SU-DHL-6 (cell line): ENCODE measurements around the gene KLHL40.

Experiments used
- H2AFZ ChIP-seq: fragments of 200-600 bp; sonication (generic); 2 replicates; pipeline ENCODE4 v1.6.1; 2014; ENCODE audit warnings: low read depth, mild to moderate bottlenecking, moderate library complexity, mixed read lengths, antibody characterized with exemption, low read length; ENCODE audit not compliant: severe bottlenecking
- H3F3A ChIP-seq: fragments of 200-600 bp; shearing (Covaris generic); 2 replicates; pipeline ENCODE4 v1.6.0; 2016; ENCODE audit warnings: antibody characterized with exemption, mild to moderate bottlenecking; ENCODE audit not compliant: insufficient read depth
- H3K27ac ChIP-seq: fragments of 200-600 bp; sonication (generic); 2 replicates; pipeline ENCODE4 v1.5.1; 2016; ENCODE audit warnings: low read depth, mild to moderate bottlenecking, low read length, moderate library complexity, mixed read lengths
- H3K27me3 ChIP-seq: fragments of 200-600 bp; sonication (generic), shearing (Covaris generic); 2 replicates; pipeline ENCODE4 v1.6.0; 2014; ENCODE audit warnings: mild to moderate bottlenecking, low read length
- H3K36me3 ChIP-seq: fragments of 200-600 bp; sonication (generic); 2 replicates; pipeline ENCODE4 v1.6.1; 2014; ENCODE audit warnings: mild to moderate bottlenecking, low read length, mixed read lengths
- H3K4me2 ChIP-seq: fragments of 300-600, 200-600 bp; shearing (Covaris generic), sonication (generic); 2 replicates; pipeline ENCODE4 v1.6.0; 2014; ENCODE audit warnings: low read length, low read depth, mild to moderate bottlenecking; ENCODE audit not compliant: poor library complexity, severe bottlenecking
- H3K4me3 ChIP-seq: fragments of 200-600 bp; sonication (generic); 2 replicates; pipeline ENCODE4 v1.5.1; 2014; ENCODE audit warnings: antibody characterized with exemption, low read length, mild to moderate bottlenecking, mixed read lengths; ENCODE audit not compliant: insufficient read depth, poor library complexity, severe bottlenecking
- H3K79me2 ChIP-seq: fragments of 200-600 bp; sonication (generic); 2 replicates; pipeline ENCODE4 v1.6.1; 2014; ENCODE audit warnings: mild to moderate bottlenecking, low read length, moderate library complexity; ENCODE audit not compliant: insufficient read depth
- H3K9ac ChIP-seq: fragments of 200-600 bp; sonication (generic); 2 replicates; pipeline ENCODE4 v1.7.0; 2014; ENCODE audit warnings: mild to moderate bottlenecking, low read length
- H3K9me2 ChIP-seq: fragments of 200-600 bp; sonication (generic); replicated peaks from 2 replicates; pipeline ENCODE4 v1.6.1; 2014; ENCODE audit warnings: low read length; ENCODE audit not compliant: insufficient read depth
- H3K9me3 ChIP-seq: fragments of 200-600 bp; sonication (generic); 2 replicates; pipeline ENCODE4 v1.6.1; 2014; ENCODE audit warnings: low read length, mixed read lengths; ENCODE audit not compliant: insufficient read depth
- H4K20me1 ChIP-seq: fragments of 200-600 bp; sonication (generic); 2 replicates; pipeline ENCODE4 v1.6.1; 2014; ENCODE audit warnings: low read depth, mild to moderate bottlenecking, antibody characterized with exemption, low read length, moderate library complexity, mixed read lengths
- CTCF ChIP-seq: fragments of 200-600 bp; sonication (generic); IDR thresholded peaks from one replicate; pipeline ENCODE4 v1.5.1; 2017; ENCODE audit warnings: antibody characterized with exemption, mild to moderate bottlenecking, low read length, moderate library complexity; ENCODE audit not compliant: insufficient read depth, poor library complexity, severe bottlenecking
- EZH2phosphoT487 ChIP-seq: fragments of 200-600 bp; sonication (generic), shearing (Covaris generic); conservative IDR thresholded peaks from 2 replicates; pipeline ENCODE4 v1.6.1; 2018; ENCODE audit warnings: mild to moderate bottlenecking, antibody characterized with exemption, low read length, moderate library complexity, mixed read lengths

The KLHL40 gene

GRCh38 chr3:42667523-42668412 lies 17.6 kb upstream of the KLHL40 start:
- no peak overlapping the region for H3K4me3 ChIP-seq
- no peak for TF ChIP-seq CTCF
- TF ChIP-seq EZH2phosphoT487: no peak
- H3F3A ChIP-seq: no peaks in the 10 kb centered on the region
- no peaks in the 10 kb centered on the region for H3K27me3 ChIP-seq
- H3K79me2 ChIP-seq: no peaks in the 10 kb centered on the region
- H3K9ac ChIP-seq: no peak overlapping the region
- H3K9me3 ChIP-seq: no peaks in the 10 kb centered on the region
- no peaks in the 10 kb centered on the region for H3K9me2 ChIP-seq
- H3K36me3 ChIP-seq: no peaks in the 10 kb centered on the region
- no peaks in the 10 kb centered on the region for H4K20me1 ChIP-seq
- H3K27ac ChIP-seq: no peak overlapping the region
- no peak overlapping the region for H2AFZ ChIP-seq
- no peak overlapping the region for H3K4me2 ChIP-seq

GRCh38 chr3:42668413-42668760 lies 16.9 kb upstream of the KLHL40 start:
- Histone ChIP-seq H3K79me2 (no peaks in the 10 kb centered on the region), H3K27ac (no peak overlapping the region)
- TF ChIP-seq CTCF (no peak), EZH2phosphoT487 (no peak)

GRCh38 chr3:42668793-42669217 lies 16.5 kb upstream of the KLHL40 start:
- Histone ChIP-seq H3K9me3 (no peaks in the 10 kb centered on the region), H3K79me2 (no peaks in the 10 kb centered on the region), H2AFZ (no peak overlapping the region), H4K20me1 (no peaks in the 10 kb centered on the region), H3K4me2 (no peak overlapping the region), H3K9me2 (no peaks in the 10 kb centered on the region), H3K27ac (no peak overlapping the region), H3K36me3 (no peaks in the 10 kb centered on the region), H3K4me3 (no peak overlapping the region), H3F3A (no peaks in the 10 kb centered on the region), H3K27me3 (no peaks in the 10 kb centered on the region), H3K9ac (no peak overlapping the region)
- TF ChIP-seq EZH2phosphoT487 (no peak), CTCF (no peak)

More at GRCh38 chr3:42668413-42668760, 16.9 kb upstream of the KLHL40 start:
- H3K4me3 ChIP-seq: no peak overlapping the region
- no peak overlapping the region for H2AFZ ChIP-seq
- no peaks in the 10 kb centered on the region for H3K9me3 ChIP-seq
- H3K9ac ChIP-seq: no peak overlapping the region
- H3K36me3 ChIP-seq: no peaks in the 10 kb centered on the region
- no peaks in the 10 kb centered on the region for H3K9me2 ChIP-seq
- H3K27me3 ChIP-seq: no peaks in the 10 kb centered on the region
- no peaks in the 10 kb centered on the region for H3F3A ChIP-seq
- no peak overlapping the region for H3K4me2 ChIP-seq
- no peaks in the 10 kb centered on the region for H4K20me1 ChIP-seq
